Ascending aorta (tissue), 2 donors: ENCODE measurements around the gene SPATA31C1. TPM values are rescaled to one million over a fixed set of nuclear protein-coding genes. Genes with fewer than 3 reads are reported as not detected.

ENCODE experiments used
- DNase-seq, 2 donors: peaks; one replicate each; pipeline ENCODE4 v3.0.0-alpha.2; 2019; ENCODE audit warnings: low spot score in 2 of 2
- H3K27ac ChIP-seq, 2 donors: fragments of 200-600 bp; sonication (generic); one replicate each; pipeline ENCODE4 v1.5.1; 2016 to 2017; ENCODE audit warnings: mild to moderate bottlenecking in 1 of 2
- H3K27me3 ChIP-seq: fragments of 200-600 bp; sonication (generic); one replicate; pipeline ENCODE4 v1.5.1; 2017
- H3K36me3 ChIP-seq, 2 donors: fragments of 200-600 bp; sonication (generic); one replicate each; pipeline ENCODE4 v1.5.1; 2016
- H3K4me1 ChIP-seq, 2 donors: fragments of 200-600 bp; sonication (generic); one replicate each; pipeline ENCODE4 v1.5.1; 2016 to 2017; ENCODE audit warnings: mild to moderate bottlenecking in 1 of 2
- H3K4me3 ChIP-seq, 2 donors: fragments of 200-600 bp; sonication (generic); one replicate each; pipeline ENCODE4 v1.5.1; 2016 to 2017; ENCODE audit warnings: mild to moderate bottlenecking in 1 of 2
- H3K9me3 ChIP-seq, 2 donors: fragments of 200-600 bp; sonication (generic); one replicate each; pipeline ENCODE4 v1.5.1; 2016
- intact Hi-C: fragments of 100-400 bp; cut with DNase I; formaldehyde crosslinking; loops from one replicate; pipeline ENCODE4 v1.15.1; 2023
- total RNA-seq: library from RNA; depleted of rRNA; stranded (reverse); fragments of >200 nt; gene quantifications from one replicate; pipeline ENCODE4 v1.1.0, GENCODE V29; 2016
- TF ChIP-seq, protein P1 (sequence below), 3 experiments: fragments of 200-600 bp in 2 of 3; fragments of 450-650 bp in 1 of 3; sonication (generic) in 2 of 3; IDR thresholded peaks; one replicate each; pipeline ENCODE4 v1.5.1; 2016 to 2019; ENCODE audit warnings: antibody characterized with exemption in 3 of 3, mild to moderate bottlenecking in 1 of 3, moderate library complexity in 1 of 3

SPATA31C1 gene
- total RNA-seq, 1 donor from 2014 or later, result not detected

- no peak for DNase-seq
- H3K27me3 ChIP-seq, result no peaks in the 10 kb centered on the region
- no peaks in the 10 kb centered on the region for H3K9me3 ChIP-seq
- intact Hi-C loops, result loop anchor here (5.0 to 10.0 kb wide), 3 partner anchors 246 to 567 kb away; partner anchors contain the start of genes CTSL, NXNL2 and SPIN1
- H3K36me3 ChIP-seq, result peaks cover 9 to 19% of the 10 kb centered on the region in 2 donors
- H3K4me3 ChIP-seq, result no peak overlapping the region
- no peak overlapping the region for H3K27ac ChIP-seq
- peaks cover 0 to 18% of the 10 kb centered on the region in 2 donors for H3K4me1 ChIP-seq
- TF ChIP-seq, protein P1, sequence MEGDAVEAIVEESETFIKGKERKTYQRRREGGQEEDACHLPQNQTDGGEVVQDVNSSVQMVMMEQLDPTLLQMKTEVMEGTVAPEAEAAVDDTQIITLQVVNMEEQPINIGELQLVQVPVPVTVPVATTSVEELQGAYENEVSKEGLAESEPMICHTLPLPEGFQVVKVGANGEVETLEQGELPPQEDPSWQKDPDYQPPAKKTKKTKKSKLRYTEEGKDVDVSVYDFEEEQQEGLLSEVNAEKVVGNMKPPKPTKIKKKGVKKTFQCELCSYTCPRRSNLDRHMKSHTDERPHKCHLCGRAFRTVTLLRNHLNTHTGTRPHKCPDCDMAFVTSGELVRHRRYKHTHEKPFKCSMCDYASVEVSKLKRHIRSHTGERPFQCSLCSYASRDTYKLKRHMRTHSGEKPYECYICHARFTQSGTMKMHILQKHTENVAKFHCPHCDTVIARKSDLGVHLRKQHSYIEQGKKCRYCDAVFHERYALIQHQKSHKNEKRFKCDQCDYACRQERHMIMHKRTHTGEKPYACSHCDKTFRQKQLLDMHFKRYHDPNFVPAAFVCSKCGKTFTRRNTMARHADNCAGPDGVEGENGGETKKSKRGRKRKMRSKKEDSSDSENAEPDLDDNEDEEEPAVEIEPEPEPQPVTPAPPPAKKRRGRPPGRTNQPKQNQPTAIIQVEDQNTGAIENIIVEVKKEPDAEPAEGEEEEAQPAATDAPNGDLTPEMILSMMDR (IDR thresholded peaks at IDR 0.05), result no peak
Observed at GRCh38 chr9:87970602-87971001, 52.8 kb downstream of the SPATA31C1 start.

GRCh38 chr9:87973122-87973521, 55.4 kb downstream of the SPATA31C1 start:
- TF ChIP-seq, protein P1 (IDR thresholded peaks at IDR 0.05), result no peak
- DNase-seq, result no peak
- peak overlapping the region in 1 of 2 donors; percentile 6 for H3K27ac ChIP-seq
- H3K9me3 ChIP-seq, result no peaks in the 10 kb centered on the region
- intact Hi-C loops, result loop anchor here (5.0 to 10.0 kb wide), 3 partner anchors 248 to 564 kb away; partner anchors contain the start of genes CTSL, NXNL2 and SPIN1
- H3K4me3 ChIP-seq, result no peak overlapping the region
- no peaks in the 10 kb centered on the region for H3K27me3 ChIP-seq
- peaks cover 0 to 18% of the 10 kb centered on the region in 2 donors for H3K4me1 ChIP-seq
- peaks cover 5 to 8% of the 10 kb centered on the region in 2 donors for H3K36me3 ChIP-seq

Other genes with a start within 250 kb of the SPATA31C1 start
- gene CTSL, start 191.8 kb upstream of the SPATA31C1 start, total RNA-seq, result 97.8 TPM
- not detected for gene SPATA31E1, start 35.1 kb upstream of the SPATA31C1 start, total RNA-seq
- gene CDK20, start 56.6 kb downstream of the SPATA31C1 start, total RNA-seq, result 3.1 TPM
- gene SPATA31C2, start 220.5 kb downstream of the SPATA31C1 start, total RNA-seq, result not detected